AG10803 (cell line): ENCODE results near the gene GALNT17.

Experiments
- DNase-seq: peaks from one replicate; pipeline ENCODE4 v3.0.0; 2010; ENCODE audit warnings: low read depth
- H3K4me3 ChIP-seq: 2 replicates; pipeline ENCODE4 v1.5.1; 2011; ENCODE audit warnings: mild to moderate bottlenecking, low read length, control low read depth
- CTCF ChIP-seq: conservative IDR thresholded peaks from 2 replicates; pipeline ENCODE4 v1.5.1; 2011; ENCODE audit warnings: mild to moderate bottlenecking, low read length, control low read depth, inconsistent platforms

The GALNT17 gene

GRCh38 chr7:71485586-71485985 lies 353.6 kb downstream of the GALNT17 start:
- no peak for DNase-seq
- no peak for TF ChIP-seq CTCF
- no peak overlapping the region for H3K4me3 ChIP-seq

GRCh38 chr7:71486414-71486813 lies 354.5 kb downstream of the GALNT17 start:
- DNase-seq, result no peak
- 0 out of 2 replicates have a peak overlapping the region, but pooled peaks have one; percentile 13 for H3K4me3 ChIP-seq
- TF ChIP-seq CTCF, result no peak

GRCh38 chr7:71486856-71487628 lies 355.1 kb downstream of the GALNT17 start:
- peak; percentile 96 for DNase-seq
- H3K4me3 ChIP-seq, result peak overlapping the region; percentile 25
- TF ChIP-seq CTCF, result no peak; the same call in 1 of the 2 replicates

- TF ChIP-seq CTCF, result no peak
- no peak overlapping the region for H3K4me3 ChIP-seq
- DNase-seq, result peak; percentile 87
Measured at GRCh38 chr7:71488308-71488707, 356.4 kb downstream of the GALNT17 start.

- DNase-seq, result peak; percentile 47
- TF ChIP-seq CTCF, result no peak
- H3K4me3 ChIP-seq, result no peak overlapping the region
Measured at GRCh38 chr7:71491336-71491735, 359.4 kb downstream of the GALNT17 start.

- no peak for TF ChIP-seq CTCF
- no peak overlapping the region for H3K4me3 ChIP-seq
- no peak for DNase-seq
Measured at GRCh38 chr7:71495828-71496227, 363.9 kb downstream of the GALNT17 start.

- DNase-seq, result no peak
- no peak for TF ChIP-seq CTCF
Measured at GRCh38 chr7:71497256-71497946, 365.5 kb downstream of the GALNT17 start.

More at GRCh38 chr7:71497256-71497946, 365.5 kb downstream of the GALNT17 start:
- H3K4me3 ChIP-seq, result no peak overlapping the region
